Lower leg skin (tissue), 3 donors: Measurements from ENCODE around the gene CNTFR.

Experiments used
- CTCF ChIP-seq, 3 donors: fragments of 450-650 bp; IDR thresholded peaks; one replicate each; pipeline ENCODE4 v1.5.1; 2016; ENCODE audit warnings: antibody characterized with exemption in 3 of 3, mild to moderate bottlenecking in 3 of 3, moderate library complexity in 2 of 3
- POLR2A ChIP-seq, 2 donors: fragments of 450-650 bp; IDR thresholded peaks; one replicate each; pipeline ENCODE4 v1.6.1; 2016 to 2017; ENCODE audit warnings: antibody characterized with exemption in 2 of 2, mild to moderate bottlenecking in 1 of 2, moderate library complexity in 1 of 2

GRCh38 chr9:34630402-34631154 is 41.1 kb upstream of the CNTFR start:
- no peak for TF ChIP-seq CTCF (IDR thresholded peaks at IDR 0.05)
- TF ChIP-seq POLR2A (IDR thresholded peaks at IDR 0.05): no peak
